Smooth muscle cell of the brain vasculature (primary cell): ENCODE measurements around the gene CHIC2.

Source experiments
- DNase-seq: peaks from one replicate; pipeline ENCODE4 v3.0.0-alpha.2; 2012; ENCODE audit warnings: low read depth, low spot score

The CHIC2 gene

DNA sequence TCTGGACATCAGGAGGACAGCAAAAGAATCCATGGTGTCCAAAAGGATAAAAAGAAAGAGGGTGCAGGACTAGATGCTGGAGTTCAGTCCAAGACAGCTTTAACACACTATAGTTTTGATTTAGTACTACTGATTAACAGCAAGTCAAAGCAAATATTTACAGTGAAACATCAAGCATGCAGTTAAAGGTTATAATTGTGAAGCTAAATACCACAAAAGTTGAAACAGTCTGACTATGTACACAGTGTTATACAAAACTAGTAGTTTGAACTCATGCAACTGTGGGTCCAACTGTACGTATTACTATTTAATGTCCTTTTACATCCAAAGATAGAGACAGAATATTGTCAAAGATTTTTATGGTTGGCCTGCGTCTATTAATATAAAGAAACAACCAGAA lies 57.6 kb downstream of the CHIC2 start:
- no peak for DNase-seq

- DNase-seq, result peak; percentile 26
These were observed 58.9 kb downstream of the CHIC2 start for GRCh38 chr4:54005475-54005874.

- DNase-seq, result no peak
These were observed 59.9 kb downstream of the CHIC2 start for GRCh38 chr4:54004463-54004862.

DNA sequence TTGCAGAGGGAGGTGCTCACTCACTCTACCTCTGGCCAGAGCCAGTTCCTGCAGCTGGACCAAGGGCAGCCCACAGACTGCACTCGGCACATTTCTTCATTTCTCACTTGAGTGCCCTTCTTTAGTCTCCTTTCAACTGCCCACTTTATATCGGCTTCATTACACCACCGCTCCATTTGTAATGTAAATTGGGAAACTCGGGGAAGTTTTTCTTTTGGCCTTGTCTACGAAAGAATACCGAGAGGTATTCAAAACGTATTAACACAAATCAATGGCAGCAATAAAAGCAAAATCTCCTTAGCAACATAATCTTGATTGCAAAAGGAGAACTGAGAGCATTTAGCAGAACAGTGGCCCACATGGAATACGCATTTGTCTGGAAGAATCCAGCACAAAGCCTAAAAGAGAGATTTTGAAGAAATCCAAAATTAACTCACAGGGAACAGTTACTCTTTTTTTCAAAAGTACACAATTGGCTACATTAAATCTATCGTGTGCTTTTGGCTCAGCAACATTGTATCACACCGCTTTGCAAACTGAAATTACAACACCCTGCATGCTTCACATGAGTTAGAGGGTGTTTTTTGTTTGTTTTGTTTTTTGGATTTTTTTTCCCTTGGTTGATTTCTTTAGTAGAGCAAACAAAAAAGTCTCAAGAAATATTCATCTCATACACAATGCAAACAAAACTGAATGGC lies 62.6 kb downstream of the CHIC2 start:
- no peak for DNase-seq

GRCh38 chr4:53997898-53998297 lies 66.5 kb downstream of the CHIC2 start:
- DNase-seq, result no peak

DNA sequence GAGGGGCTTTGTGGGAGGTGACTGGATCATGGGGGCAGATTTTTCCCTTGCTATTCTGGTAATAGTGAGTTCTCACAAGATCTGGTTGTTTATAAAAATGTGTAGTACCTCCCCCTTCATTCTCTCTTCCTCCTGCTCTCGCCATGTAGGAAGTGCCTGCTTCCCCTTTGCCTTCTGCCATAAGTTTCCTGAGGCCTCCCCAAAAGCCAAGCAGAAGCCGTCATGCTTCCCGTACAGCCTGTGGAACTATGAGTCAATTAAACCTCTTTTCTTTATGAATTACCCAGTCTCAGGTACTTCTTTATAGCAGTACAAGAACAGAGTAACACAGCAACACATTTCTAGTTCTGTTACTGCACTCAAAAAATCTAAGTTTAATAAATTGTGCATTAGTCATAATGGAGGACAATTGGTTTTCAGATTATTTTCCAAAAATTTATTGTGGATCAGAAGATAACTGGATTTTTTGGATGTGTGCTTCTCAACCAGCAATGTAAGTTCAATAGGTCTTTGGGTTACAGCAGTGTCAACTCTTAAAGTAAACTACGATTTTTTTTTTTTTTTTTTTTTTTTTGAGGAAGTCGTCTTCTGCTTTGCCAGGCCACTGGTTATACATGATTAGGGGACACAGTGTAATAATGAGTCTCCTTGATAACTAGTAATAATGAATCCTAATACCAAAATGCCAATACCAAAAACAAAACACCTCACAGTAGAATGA lies 69.9 kb downstream of the CHIC2 start:
- no peak for DNase-seq

DNA sequence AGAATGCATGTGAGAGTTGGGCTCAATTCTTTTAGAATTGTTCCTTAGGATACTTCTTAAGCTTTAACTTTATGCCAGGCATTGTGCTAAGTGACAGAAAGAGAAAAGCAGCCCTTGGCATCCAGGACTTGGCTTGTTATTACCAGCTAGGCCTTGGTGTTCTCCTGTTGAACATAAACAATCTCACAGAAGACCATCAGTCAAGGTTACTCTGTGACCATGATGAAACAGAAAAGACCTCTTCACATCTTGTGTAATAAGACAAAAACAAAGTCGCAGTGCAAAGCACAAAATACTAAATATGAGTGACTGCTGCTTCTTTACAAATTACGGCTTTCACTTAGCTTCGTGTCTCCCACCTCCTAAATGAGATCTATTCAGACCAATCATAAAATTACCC lies 71.6 kb downstream of the CHIC2 start:
- DNase-seq, result no peak

DNA sequence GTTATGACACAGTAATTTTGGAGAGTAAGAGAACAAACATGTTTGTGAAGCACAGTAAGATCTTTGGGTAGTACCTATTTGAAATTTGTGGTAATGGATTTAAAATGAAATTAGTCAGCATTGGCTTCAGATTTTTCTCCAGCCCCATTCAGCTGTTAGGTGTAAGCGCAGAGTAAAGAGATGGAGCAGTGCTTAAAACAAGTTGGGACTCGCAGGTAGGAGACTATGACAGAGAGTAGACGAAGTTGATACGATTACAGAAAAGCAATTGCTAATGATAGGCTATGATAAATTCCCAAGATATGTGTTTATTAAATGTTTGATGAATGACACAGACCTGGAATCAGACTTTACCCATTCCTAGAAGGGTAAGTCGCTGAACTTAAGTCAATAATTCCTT lies 72.6 kb downstream of the CHIC2 start:
- DNase-seq, result no peak

DNA sequence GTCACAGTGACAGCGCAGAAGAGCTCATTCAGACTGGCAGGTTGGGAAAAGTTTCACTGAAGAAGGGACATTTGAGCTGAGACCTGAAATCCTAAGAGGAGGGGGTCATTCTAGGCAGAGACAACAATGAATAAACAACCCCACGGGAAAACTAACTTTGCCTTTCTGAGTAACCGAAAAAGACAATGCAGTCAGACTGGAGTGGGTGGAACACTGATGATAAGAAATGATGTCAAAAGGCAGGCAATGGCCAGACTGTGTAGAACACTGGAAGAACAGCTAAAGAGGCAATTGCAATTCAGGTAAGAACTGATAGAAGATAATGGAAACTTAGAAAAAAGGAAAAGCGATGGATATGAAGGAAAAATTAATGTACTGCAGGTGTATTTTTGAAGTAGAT lies 73.8 kb downstream of the CHIC2 start:
- DNase-seq, result no peak

DNA sequence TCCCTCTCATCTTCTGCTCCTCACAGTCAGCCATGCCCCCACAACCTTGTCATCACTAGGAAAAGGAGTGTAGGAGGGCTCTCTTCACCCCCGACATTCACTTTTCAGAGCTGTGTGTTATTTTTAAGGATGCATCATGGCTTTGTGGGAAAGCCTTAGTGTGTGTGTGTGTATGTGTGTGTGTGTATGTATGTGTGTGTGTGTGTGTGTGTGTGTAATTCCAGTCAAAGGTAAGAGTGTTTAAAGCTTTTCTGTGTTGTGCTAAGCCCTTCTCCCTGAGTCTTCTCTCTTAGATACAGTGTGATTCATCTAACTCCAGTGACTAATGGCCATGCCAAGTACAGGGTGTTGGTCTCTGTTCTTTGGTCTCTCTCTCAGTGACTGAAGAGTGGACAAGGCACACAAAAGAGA lies 76.6 kb downstream of the CHIC2 start:
- DNase-seq, result no peak

- no peak for DNase-seq
These were observed 78.3 kb downstream of the CHIC2 start for GRCh38 chr4:53986062-53986461.

DNA sequence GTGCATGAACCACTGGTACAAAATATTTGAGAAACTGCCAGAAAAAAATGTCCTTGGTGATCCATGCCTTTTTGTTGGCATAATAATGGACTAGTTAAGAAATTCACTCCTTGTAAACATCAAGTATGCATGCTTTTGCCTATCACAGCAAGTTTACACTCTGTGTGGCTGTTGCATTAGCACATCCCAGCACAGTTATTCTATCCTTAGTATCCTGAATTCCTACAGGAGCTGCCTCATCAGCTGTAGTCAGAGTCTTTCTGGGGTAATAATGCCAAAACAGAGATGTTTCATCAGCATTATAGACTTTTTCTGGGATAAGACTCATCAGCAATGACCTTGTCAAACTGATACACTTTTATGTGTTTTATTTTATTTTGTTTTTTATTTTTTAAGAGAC lies 82.8 kb downstream of the CHIC2 start:
- DNase-seq, result no peak

GRCh38 chr4:53981066-53981465 lies 83.3 kb downstream of the CHIC2 start:
- DNase-seq, result no peak

GRCh38 chr4:53974561-53974960 lies 89.8 kb downstream of the CHIC2 start:
- DNase-seq, result no peak

GRCh38 chr4:53967986-53968385 lies 96.4 kb downstream of the CHIC2 start:
- no peak for DNase-seq

GRCh38 chr4:53963781-53964180 lies 100.6 kb downstream of the CHIC2 start:
- DNase-seq, result no peak

GRCh38 chr4:53963336-53963735 lies 101.1 kb downstream of the CHIC2 start:
- no peak for DNase-seq

DNA sequence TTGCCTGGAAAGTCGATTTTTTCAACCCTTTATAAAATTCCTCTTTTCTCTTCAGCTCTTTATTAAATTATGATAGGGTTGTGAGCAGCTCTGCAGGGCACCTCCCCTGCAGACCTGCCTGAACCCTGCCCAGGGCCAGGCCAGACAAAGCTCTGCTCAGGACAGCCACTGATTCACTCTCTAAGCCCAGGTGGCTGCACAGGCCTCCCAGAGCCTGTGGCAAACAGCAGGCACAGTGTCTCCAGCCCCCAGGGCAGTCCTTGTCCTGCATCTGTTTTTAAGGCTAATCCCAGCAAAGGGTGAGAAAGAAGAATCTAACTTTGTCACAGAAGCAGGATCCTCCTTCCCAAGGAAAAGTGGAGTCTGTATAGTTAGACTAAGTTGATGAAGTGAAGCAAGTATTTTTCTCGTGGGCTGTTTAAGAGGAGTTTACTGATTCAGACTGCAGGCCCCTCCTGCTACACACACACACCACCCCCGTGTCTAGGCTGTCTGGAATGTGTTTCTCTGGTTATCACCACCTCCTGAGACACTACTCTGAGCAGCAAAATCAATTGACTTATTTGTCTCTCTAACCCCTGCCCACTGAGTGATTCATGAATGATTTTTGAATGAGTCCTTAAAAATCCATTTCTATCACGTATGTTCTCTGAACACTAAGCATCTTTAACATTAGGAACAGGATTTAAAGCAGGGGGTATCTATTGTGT lies 101.7 kb downstream of the CHIC2 start:
- no peak for DNase-seq

DNA sequence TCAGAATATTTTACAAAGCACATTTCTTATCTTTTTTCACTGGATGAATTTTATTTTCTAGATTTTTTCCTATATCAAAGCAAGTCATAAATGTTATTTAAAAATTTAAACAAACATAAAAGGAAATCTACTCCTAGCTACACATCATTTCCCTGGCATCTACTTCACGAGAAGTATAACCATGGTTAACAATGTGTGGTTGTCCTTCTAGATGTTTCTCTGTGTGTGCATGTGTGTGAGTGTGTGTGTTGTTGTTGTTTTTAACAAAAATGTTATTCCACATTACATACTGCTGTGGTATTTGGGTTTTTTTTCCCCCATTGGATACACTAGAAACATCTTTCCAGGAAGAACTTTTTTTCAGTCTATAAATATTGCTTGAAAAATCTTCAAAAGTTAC lies 103.1 kb downstream of the CHIC2 start:
- DNase-seq, result no peak

DNA sequence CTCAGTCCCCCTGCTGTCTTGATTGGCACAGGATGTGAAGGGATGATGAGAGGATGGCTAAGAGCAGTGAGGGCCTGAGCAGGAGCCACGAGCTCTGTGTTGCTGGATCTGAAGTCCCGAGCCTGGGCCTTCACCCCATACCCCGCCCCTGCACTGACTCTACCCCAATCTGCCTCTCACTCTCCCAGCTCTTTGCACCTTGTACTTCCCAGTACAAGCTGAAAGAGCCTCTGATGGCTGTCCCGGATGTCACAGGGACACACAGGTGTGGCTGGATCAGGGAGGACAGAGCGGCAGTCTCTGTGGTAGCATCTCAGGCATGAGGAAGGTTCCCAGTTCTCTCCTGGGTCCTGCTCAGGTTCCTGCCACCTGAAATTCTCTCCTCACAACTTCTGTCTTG lies 103.6 kb downstream of the CHIC2 start:
- DNase-seq, result no peak
